ENCODE data around the gene KDM4C. TPM values are rescaled to one million over a fixed set of nuclear protein-coding genes. Genes with fewer than 3 reads are reported as not detected.

The KDM4C gene
- total RNA-seq, 2 experiments from 2014 or later, result 60.1 to 61.3 TPM

GRCh38 chr9:6870149-6870548 is 112.4 kb downstream of the KDM4C start:
- Histone ChIP-seq H3K4me1 (ENCODE audit: insufficient read depth, low read length) (peaks cover 6% of the 10 kb centered on the region), H3K27ac (ENCODE audit: low read depth in 1 of 2, low read length in 2 of 2) (no peak overlapping the region), H3K36me3 (ENCODE audit: insufficient read depth, low read length) (peaks cover 13% of the 10 kb centered on the region), H3K27me3 (ENCODE audit: control insufficient read depth in 1 of 2, insufficient read depth in 2 of 2, low read length in 2 of 2) (no peaks in the 10 kb centered on the region), H3K4me3 (ENCODE audit: low read length) (no peak overlapping the region), H3K9me3 (ENCODE audit: control insufficient read depth in 1 of 2, insufficient read depth in 1 of 2, low read length in 2 of 2) (peaks cover 0 to 3% of the 10 kb centered on the region in 2 experiments)
- Mint-ChIP-seq H3K27ac (no peak overlapping the region), H3K4me1 (ENCODE audit: low read depth) (peaks cover 64% of the 10 kb centered on the region), H3K36me3 (ENCODE audit: low read depth) (peaks cover 72% of the 10 kb centered on the region), H3K9me3 (no peaks in the 10 kb centered on the region), H3K4me3 (no peak overlapping the region), H3K27me3 (no peaks in the 10 kb centered on the region)
- intact Hi-C loops (cut with DNase I, micrococcal nuclease), result no loop called here
- ATAC-seq (ENCODE audit: poor library complexity), result no peak
- ChIA-PET POLR2A (no interaction called here), CTCF (no interaction called here)
- DNase-seq, result no peak
- TF ChIP-seq CTCF (IDR thresholded peaks at IDR 0.05), result no peak

GRCh38 chr9:6870650-6871477 is 113.1 kb downstream of the KDM4C start:
- ATAC-seq (ENCODE audit: poor library complexity) (no peak), DNase-seq (no peak)
- no peak for TF ChIP-seq CTCF (IDR thresholded peaks at IDR 0.05)
- POLR2A ChIA-PET, result no interaction called here
- Mint-ChIP-seq H3K27me3 (no peaks in the 10 kb centered on the region), H3K9me3 (no peaks in the 10 kb centered on the region), H3K4me3 (no peak overlapping the region), H3K36me3 (ENCODE audit: low read depth) (peaks cover 70% of the 10 kb centered on the region), H3K4me1 (ENCODE audit: low read depth) (peaks cover 72% of the 10 kb centered on the region), H3K27ac (no peak overlapping the region)
- Histone ChIP-seq H3K9me3 (ENCODE audit: control insufficient read depth in 1 of 2, insufficient read depth in 1 of 2, low read length in 2 of 2) (no peaks in the 10 kb centered on the region), H3K27ac (ENCODE audit: low read depth in 1 of 2, low read length in 2 of 2) (no peak overlapping the region), H3K4me1 (ENCODE audit: insufficient read depth, low read length) (peaks cover 6% of the 10 kb centered on the region), H3K4me3 (ENCODE audit: low read length) (no peak overlapping the region), H3K27me3 (ENCODE audit: control insufficient read depth in 1 of 2, insufficient read depth in 2 of 2, low read length in 2 of 2) (no peaks in the 10 kb centered on the region), H3K36me3 (ENCODE audit: insufficient read depth, low read length) (peaks cover 13% of the 10 kb centered on the region)
- intact Hi-C loops (cut with DNase I, micrococcal nuclease), result no loop called here
- CTCF ChIA-PET, result no interaction called here

- Mint-ChIP-seq H3K4me3 (no peak overlapping the region), H3K9me3 (peaks cover 3% of the 10 kb centered on the region), H3K27me3 (no peaks in the 10 kb centered on the region), H3K27ac (no peak overlapping the region), H3K4me1 (ENCODE audit: low read depth) (peaks cover 64% of the 10 kb centered on the region), H3K36me3 (ENCODE audit: low read depth) (peaks cover 60% of the 10 kb centered on the region)
- ATAC-seq (ENCODE audit: poor library complexity), result no peak
- Histone ChIP-seq H3K4me1 (ENCODE audit: insufficient read depth, low read length) (peaks cover 6% of the 10 kb centered on the region), H3K27ac (ENCODE audit: low read depth in 1 of 2, low read length in 2 of 2) (no peak overlapping the region), H3K9me3 (ENCODE audit: control insufficient read depth in 1 of 2, insufficient read depth in 1 of 2, low read length in 2 of 2) (peaks cover 0 to 4% of the 10 kb centered on the region in 2 experiments), H3K27me3 (ENCODE audit: control insufficient read depth in 1 of 2, insufficient read depth in 2 of 2, low read length in 2 of 2) (no peaks in the 10 kb centered on the region), H3K36me3 (ENCODE audit: insufficient read depth, low read length) (peaks cover 6% of the 10 kb centered on the region), H3K4me3 (ENCODE audit: low read length) (no peak overlapping the region)
- POLR2A ChIA-PET, result interaction anchor here (0.7 kb wide), 1 partner anchor 116 kb away, joined by 3 read pairs; the partner anchor contains the start of gene KDM4C
- TF ChIP-seq CTCF (IDR thresholded peaks at IDR 0.05), result no peak
- intact Hi-C loops (cut with DNase I, micrococcal nuclease), result no loop called here
- CTCF ChIA-PET, result interaction anchor here (0.7 kb wide), 1 partner anchor 1191 kb away, joined by 3 read pairs; no protein-coding TSS in a partner anchor
- DNase-seq, result peak in 1 of 14 experiments; percentile 20
These were observed 116.1 kb downstream of the KDM4C start for GRCh38 chr9:6873857-6874256.
